GM12891 (cell line): ENCODE data around the gene TRAPPC12.

Experiments
- POLR2A ChIP-seq: IDR thresholded peaks from 2 replicates; pipeline ENCODE4 v1.6.1; 2011; ENCODE audit warnings: low read depth, low read length, control low read depth
- POLR2AphosphoS5 ChIP-seq: IDR thresholded peaks from 2 replicates; pipeline ENCODE4 v1.6.1; 2011; ENCODE audit warnings: low read depth, low read length, control low read depth
- TAF1 ChIP-seq: IDR thresholded peaks from 2 replicates; pipeline ENCODE4 v1.6.1; 2011; ENCODE audit warnings: low read depth, low read length, control low read depth

DNA sequence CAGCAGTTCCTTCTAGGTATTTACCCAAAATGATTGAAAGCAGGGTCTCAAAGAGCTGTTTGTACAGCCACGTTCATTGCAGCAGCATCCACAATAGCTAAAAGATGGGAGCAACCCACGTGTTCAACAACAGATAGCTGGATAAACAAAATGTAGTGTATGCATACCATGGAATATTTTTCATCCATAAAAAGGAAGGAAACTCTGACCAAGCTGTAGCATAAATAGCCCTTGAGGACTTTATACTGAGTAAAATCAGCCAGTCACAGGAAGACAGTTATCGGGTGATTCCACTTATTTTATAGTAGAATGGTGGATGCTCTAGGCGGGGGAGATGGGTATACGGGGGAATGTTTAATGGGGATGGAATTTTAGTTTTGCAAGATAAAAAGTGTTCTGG is 7.5 kb downstream of the TRAPPC12 start:
- TF ChIP-seq POLR2A (no peak), POLR2AphosphoS5 (no peak), TAF1 (no peak)
